Sigmoid colon (tissue), 7 donors: ENCODE data around the gene SIPA1L3. TPM values are rescaled to one million over a fixed set of nuclear protein-coding genes. Genes with fewer than 3 reads are reported as not detected.

Experiments
- DNase-seq: peaks from one replicate; pipeline ENCODE4 v3.0.0-alpha.2; 2019
- H3K27ac ChIP-seq, 4 donors: fragments of 200-600 bp; sonication (generic); one replicate each; pipeline ENCODE4 v1.5.1; 2016 to 2019; ENCODE audit warnings: mild to moderate bottlenecking in 1 of 4
- H3K27me3 ChIP-seq, 3 donors: fragments of 200-600 bp; sonication (generic); one replicate each; pipeline ENCODE4 v1.5.1; 2019; ENCODE audit warnings: mild to moderate bottlenecking in 1 of 3
- H3K36me3 ChIP-seq, 4 donors: fragments of 200-600 bp; sonication (generic); one replicate each; pipeline ENCODE4 v1.5.1; 2016 to 2019
- H3K4me1 ChIP-seq, 4 donors: fragments of 200-600 bp; sonication (generic); one replicate each; pipeline ENCODE4 v1.5.1; 2017 to 2019
- H3K4me3 ChIP-seq, 4 donors: fragments of 200-600 bp; sonication (generic); one replicate each; pipeline ENCODE4 v1.5.1; 2017 to 2019; ENCODE audit warnings: mild to moderate bottlenecking in 2 of 4, moderate library complexity in 1 of 4
- H3K9me3 ChIP-seq, 4 donors: fragments of 200-600 bp in 3 of 4; sonication (generic) in 3 of 4; one replicate each; pipeline versions ENCODE4 v1.5.1 to v1.6.1; 2013 to 2019
- EP300 ChIP-seq, 4 donors: sonication (generic); formaldehyde crosslinking; IDR thresholded peaks; one replicate each; pipeline ENCODE4 v1.6.1; 2017; ENCODE audit warnings: antibody characterized with exemption in 4 of 4
- POLR2A ChIP-seq, 2 donors: fragments of 450-650 bp; IDR thresholded peaks; one replicate each; pipeline ENCODE4 v1.6.1; 2016; ENCODE audit warnings: antibody characterized with exemption in 2 of 2, mild to moderate bottlenecking in 2 of 2, moderate library complexity in 2 of 2
- POLR2AphosphoS5 ChIP-seq, 4 donors: sonication (generic); formaldehyde crosslinking; IDR thresholded peaks; one replicate each; pipeline ENCODE4 v1.6.1; 2017; ENCODE audit warnings: antibody characterized with exemption in 4 of 4
- WGBS, 2 donors: extraction: QIAGEN DNeasy Blood & Tissue Kit; methylation state at CpG; one replicate each; pipeline ENCODE4 v1.1.7; 2013; 5-methylcytosine and 5-hydroxymethylcytosine counted together
- intact Hi-C: fragments of 100-400 bp; cut with DNase I; formaldehyde crosslinking; loops from one replicate; pipeline ENCODE4 v1.15.1; 2023
- polyA plus RNA-seq, 3 donors: library from polyadenylated mRNA; stranded (reverse); fragments of 200-250 nt; gene quantifications; one replicate each; pipeline ENCODE4 v1.2.3, GENCODE V29; 2013
- total RNA-seq, 4 donors: library from RNA; depleted of rRNA; stranded (reverse); fragments of >200 nt; gene quantifications; one replicate each; pipeline ENCODE4 v1.1.0, GENCODE V29; 2016
- TF ChIP-seq, protein P1 (sequence below), 4 experiments: fragments of 450-650 bp in 3 of 4; fragments of 200-600 bp in 1 of 4; IDR thresholded peaks; one replicate each; pipeline ENCODE4 v1.5.1; 2016 to 2019; ENCODE audit warnings: antibody characterized with exemption in 4 of 4, mild to moderate bottlenecking in 3 of 4, moderate library complexity in 2 of 4
- donor health status: healthy with polysubstance abuse.
- donor health status: Bipolar disorder and iron deficiency.
- donor health status: healthy.

Gene SIPA1L3
- total and polyA plus RNA-seq, 7 donors: 7.7 to 47.9 (median 9.9) TPM

DNA sequence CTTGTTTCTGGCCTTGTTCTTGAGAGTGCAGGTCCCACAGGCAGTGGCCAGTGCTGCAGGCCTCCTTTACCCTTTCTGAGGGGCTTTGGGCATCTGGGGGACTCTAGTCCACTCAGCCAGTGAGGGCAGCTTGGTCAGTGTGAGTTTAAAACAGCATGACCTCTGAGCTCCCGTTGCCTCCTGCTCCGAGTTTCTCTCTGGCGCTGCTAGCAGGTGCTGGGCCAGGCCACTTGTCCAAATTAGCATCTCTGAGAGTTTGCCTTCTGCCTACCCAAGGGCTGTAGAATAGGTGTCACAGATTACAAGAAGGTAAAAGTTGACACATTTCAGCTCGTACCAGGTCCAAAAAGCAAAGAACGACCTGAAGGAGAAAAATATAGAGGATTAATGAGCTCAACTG, 105.9 kb downstream of the SIPA1L3 start:
- Histone ChIP-seq H3K4me1 (no peaks in the 10 kb centered on the region), H3K27ac (no peak overlapping the region), H3K4me3 (no peak overlapping the region), H3K9me3 (no peaks in the 10 kb centered on the region), H3K36me3 (no peaks in the 10 kb centered on the region), H3K27me3 (no peaks in the 10 kb centered on the region)
- TF ChIP-seq EP300 (IDR thresholded peaks at IDR 0.05): no peak
- TF ChIP-seq, protein P1, sequence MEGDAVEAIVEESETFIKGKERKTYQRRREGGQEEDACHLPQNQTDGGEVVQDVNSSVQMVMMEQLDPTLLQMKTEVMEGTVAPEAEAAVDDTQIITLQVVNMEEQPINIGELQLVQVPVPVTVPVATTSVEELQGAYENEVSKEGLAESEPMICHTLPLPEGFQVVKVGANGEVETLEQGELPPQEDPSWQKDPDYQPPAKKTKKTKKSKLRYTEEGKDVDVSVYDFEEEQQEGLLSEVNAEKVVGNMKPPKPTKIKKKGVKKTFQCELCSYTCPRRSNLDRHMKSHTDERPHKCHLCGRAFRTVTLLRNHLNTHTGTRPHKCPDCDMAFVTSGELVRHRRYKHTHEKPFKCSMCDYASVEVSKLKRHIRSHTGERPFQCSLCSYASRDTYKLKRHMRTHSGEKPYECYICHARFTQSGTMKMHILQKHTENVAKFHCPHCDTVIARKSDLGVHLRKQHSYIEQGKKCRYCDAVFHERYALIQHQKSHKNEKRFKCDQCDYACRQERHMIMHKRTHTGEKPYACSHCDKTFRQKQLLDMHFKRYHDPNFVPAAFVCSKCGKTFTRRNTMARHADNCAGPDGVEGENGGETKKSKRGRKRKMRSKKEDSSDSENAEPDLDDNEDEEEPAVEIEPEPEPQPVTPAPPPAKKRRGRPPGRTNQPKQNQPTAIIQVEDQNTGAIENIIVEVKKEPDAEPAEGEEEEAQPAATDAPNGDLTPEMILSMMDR (IDR thresholded peaks at IDR 0.05): no peak
- 79 to 85% methylated on average over 5 of the region's 5 CpGs for WGBS, 2 donors
- intact Hi-C loops: no loop called here
- no peak for DNase-seq

DNA sequence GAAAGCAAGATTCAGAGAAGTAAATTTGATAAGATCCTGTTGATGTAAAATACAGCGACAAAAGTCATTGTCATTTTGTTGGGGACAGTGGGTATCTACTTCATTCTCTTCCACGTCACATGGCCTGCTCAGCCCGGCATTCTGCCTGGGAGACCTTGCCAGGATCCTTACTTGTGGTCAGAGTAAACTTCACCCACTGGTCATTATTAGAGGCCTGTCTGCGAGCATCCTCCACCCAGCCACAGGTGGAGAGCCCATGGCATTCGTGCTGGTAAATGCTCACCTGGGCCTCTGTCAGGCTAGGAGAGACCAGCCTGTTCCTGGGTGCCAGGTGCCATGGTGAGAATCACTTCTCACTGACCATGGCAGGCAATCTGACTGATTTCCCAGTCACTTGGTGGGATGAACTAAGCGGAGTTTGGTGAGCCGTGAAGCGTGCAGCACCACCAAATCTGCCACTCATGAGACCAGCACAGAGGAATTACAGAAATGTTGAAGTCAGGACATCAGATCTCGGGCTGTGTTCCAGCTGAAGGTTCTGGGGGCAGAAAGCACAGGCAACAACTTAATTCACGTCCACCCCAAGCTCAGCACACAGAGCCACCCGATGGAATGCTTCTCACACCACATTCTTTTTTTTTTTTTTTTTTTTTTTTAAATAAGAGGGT, 107.0 kb downstream of the SIPA1L3 start:
- Histone ChIP-seq H3K27me3 (no peaks in the 10 kb centered on the region), H3K27ac (no peak overlapping the region), H3K9me3 (no peaks in the 10 kb centered on the region), H3K36me3 (no peaks in the 10 kb centered on the region), H3K4me3 (no peak overlapping the region), H3K4me1 (no peaks in the 10 kb centered on the region)
- WGBS, 2 donors: 93 to 95% methylated on average over 11 of the region's 11 CpGs
- DNase-seq: no peak
- intact Hi-C loops: no loop called here
- TF ChIP-seq POLR2AphosphoS5 (IDR thresholded peaks at IDR 0.05) (no peak), POLR2A (IDR thresholded peaks at IDR 0.05) (no peak), EP300 (IDR thresholded peaks at IDR 0.05) (no peak)
- TF ChIP-seq, protein P1 (IDR thresholded peaks at IDR 0.05): no peak

DNA sequence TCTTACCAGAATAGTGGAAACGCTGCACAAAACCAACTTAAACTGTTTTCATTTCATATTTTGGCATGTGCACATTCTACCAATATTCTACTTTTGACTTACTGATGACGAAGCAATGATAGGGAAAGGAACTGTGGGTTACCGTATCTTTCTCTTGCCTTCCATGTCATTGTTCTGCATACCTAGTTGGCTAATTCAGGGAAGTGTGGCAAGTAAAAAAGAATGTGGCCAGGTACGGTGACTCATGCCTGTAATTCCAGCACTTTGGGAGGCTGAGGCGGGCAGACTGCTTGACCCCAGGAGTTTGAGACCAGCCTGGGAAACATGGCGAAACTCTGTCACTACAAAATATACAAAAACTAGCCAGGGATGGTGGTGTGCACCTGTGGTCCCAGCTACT, 108.2 kb downstream of the SIPA1L3 start:
- H3K4me1 ChIP-seq: no peaks in the 10 kb centered on the region
- TF ChIP-seq, protein P1 (IDR thresholded peaks at IDR 0.05): no peak
- no peak for TF ChIP-seq EP300 (IDR thresholded peaks at IDR 0.05)
- no peak for TF ChIP-seq POLR2AphosphoS5 (IDR thresholded peaks at IDR 0.05)
- TF ChIP-seq POLR2A (IDR thresholded peaks at IDR 0.05): no peak
- 94% methylated on average over 6 of the region's 6 CpGs for WGBS, 2 donors
- no peaks in the 10 kb centered on the region for H3K36me3 ChIP-seq
- H3K27me3 ChIP-seq: no peaks in the 10 kb centered on the region
- H3K4me3 ChIP-seq: no peak overlapping the region
- DNase-seq: no peak
- no peaks in the 10 kb centered on the region for H3K9me3 ChIP-seq
- intact Hi-C loops: no loop called here
- no peak overlapping the region for H3K27ac ChIP-seq

DNA sequence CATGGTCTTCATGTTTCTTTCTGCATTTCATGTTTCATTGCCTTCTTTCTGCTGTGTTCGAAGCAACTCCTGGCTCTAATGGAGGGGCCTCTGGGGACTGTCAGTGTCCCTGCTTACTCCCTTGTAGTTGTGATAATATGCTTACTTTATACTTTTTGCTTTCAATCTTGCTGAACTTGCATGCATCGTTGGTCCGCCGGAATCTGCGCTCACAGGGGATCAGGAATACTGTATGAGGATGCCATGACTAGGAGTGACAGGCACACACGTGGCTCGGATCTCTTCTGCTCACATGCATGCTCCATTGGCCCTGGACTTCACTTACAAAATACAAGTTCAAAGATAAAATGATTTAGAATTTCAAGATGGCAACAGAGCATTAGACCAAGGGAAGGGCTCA, 108.8 kb downstream of the SIPA1L3 start:
- Histone ChIP-seq H3K27ac (no peak overlapping the region), H3K27me3 (no peaks in the 10 kb centered on the region), H3K9me3 (no peaks in the 10 kb centered on the region), H3K36me3 (no peaks in the 10 kb centered on the region), H3K4me3 (no peak overlapping the region), H3K4me1 (no peaks in the 10 kb centered on the region)
- intact Hi-C loops: no loop called here
- no peak for DNase-seq
- WGBS, 2 donors: 91 to 95% methylated on average over 7 of the region's 7 CpGs
- TF ChIP-seq EP300 (IDR thresholded peaks at IDR 0.05) (no peak), POLR2A (IDR thresholded peaks at IDR 0.05) (no peak), POLR2AphosphoS5 (IDR thresholded peaks at IDR 0.05) (no peak)
- TF ChIP-seq, protein P1 (IDR thresholded peaks at IDR 0.05): no peak
